Activated CD8-positive, alpha-beta memory T cell treated with anti-CD3 and anti-CD28 coated beads for 24 hours (primary cell): Measurements from ENCODE around the gene CLPX.
"Not testable (repeated sequence)": the region's sequence is repeated elsewhere in the genome, so short reads cannot be mapped to it uniquely, and the experiment has no call there.

Experiments
- DNase-seq: peaks from one replicate; pipeline ENCODE4 v3.0.0-alpha.2; 2020

CLPX gene

GRCh38 chr15:65204931-65205660 is 20.0 kb upstream of the CLPX start:
- no peak for DNase-seq

- DNase-seq = no peak
These were observed 19.2 kb upstream of the CLPX start for GRCh38 chr15:65204236-65204930.

GRCh38 chr15:65201918-65202317 is 16.8 kb upstream of the CLPX start:
- DNase-seq = no peak

- no peak for DNase-seq
These were observed 13.4 kb upstream of the CLPX start for GRCh38 chr15:65198571-65198970.

- DNase-seq = no peak
These were observed 12.1 kb upstream of the CLPX start for GRCh38 chr15:65197337-65197645.

GRCh38 chr15:65196637-65197336 is 11.6 kb upstream of the CLPX start:
- no peak for DNase-seq

- DNase-seq = no peak
These were observed 10.4 kb upstream of the CLPX start for GRCh38 chr15:65195548-65195923.

GRCh38 chr15:65194826-65195547 is 9.8 kb upstream of the CLPX start:
- DNase-seq = no peak

- no peak for DNase-seq
These were observed 6.9 kb upstream of the CLPX start for GRCh38 chr15:65192016-65192415.

GRCh38 chr15:65189102-65189740 is 4.1 kb upstream of the CLPX start:
- no peak for DNase-seq

- DNase-seq = not testable (repeated sequence)
These were observed 3.3 kb upstream of the CLPX start for GRCh38 chr15:65188472-65188871.

- peak; percentile 78 for DNase-seq
These were observed 756 bp downstream of the CLPX start for GRCh38 chr15:65184305-65184867.

GRCh38 chr15:65183865-65184159 is 1.3 kb downstream of the CLPX start:
- no peak for DNase-seq

GRCh38 chr15:65182538-65182937 is 2.6 kb downstream of the CLPX start:
- no peak for DNase-seq

GRCh38 chr15:65181582-65182353 is 3.4 kb downstream of the CLPX start:
- DNase-seq = not testable (repeated sequence)

GRCh38 chr15:65180167-65180566 is 5.0 kb downstream of the CLPX start:
- no peak for DNase-seq

- DNase-seq = no peak
These were observed 7.2 kb downstream of the CLPX start for GRCh38 chr15:65177901-65178300.

GRCh38 chr15:65176056-65176455 is 9.1 kb downstream of the CLPX start:
- DNase-seq = no peak

- no peak for DNase-seq
These were observed 9.6 kb downstream of the CLPX start for GRCh38 chr15:65175511-65175910.

GRCh38 chr15:65174509-65174908 is 10.6 kb downstream of the CLPX start:
- no peak for DNase-seq

GRCh38 chr15:65172531-65172930 is 12.6 kb downstream of the CLPX start:
- no peak for DNase-seq

- no peak for DNase-seq
These were observed 13.7 kb downstream of the CLPX start for GRCh38 chr15:65171428-65171827.
